ENCODE results near the gene ENDOD1. TPM values are rescaled to one million over a fixed set of nuclear protein-coding genes. Genes with fewer than 3 reads are reported as not detected.
"Not testable (repeated sequence)": the region's sequence is repeated elsewhere in the genome, so short reads cannot be mapped to it uniquely, and the experiment has no call there.

The ENDOD1 gene
- total RNA-seq, 1 experiment from 2014 or later: 4.3 TPM

GRCh38 chr11:95128602-95129001 lies 39.0 kb downstream of the ENDOD1 start:
- DNase-seq (ENCODE audit: low read depth in 1 of 2, low spot score in 2 of 2): no peak
- H3K36me3 ChIP-seq: no peaks in the 10 kb centered on the region
- no peak overlapping the region for H3K4me3 ChIP-seq
- H3K4me1 ChIP-seq (replicated peaks): no peaks in the 10 kb centered on the region
- no peaks in the 10 kb centered on the region for H3K9me3 ChIP-seq (replicated peaks)
- H3K27ac ChIP-seq: no peak overlapping the region
- H3K27me3 ChIP-seq (replicated peaks): no peaks in the 10 kb centered on the region

GRCh38 chr11:95132956-95133355 lies 43.3 kb downstream of the ENDOD1 start:
- H3K27ac ChIP-seq: no peak overlapping the region
- no peaks in the 10 kb centered on the region for H3K9me3 ChIP-seq (replicated peaks)
- no peaks in the 10 kb centered on the region for H3K4me1 ChIP-seq (replicated peaks)
- no peak overlapping the region for H3K4me3 ChIP-seq
- no peaks in the 10 kb centered on the region for H3K27me3 ChIP-seq (replicated peaks)
- no peak for DNase-seq (ENCODE audit: low read depth in 1 of 2, low spot score in 2 of 2)
- H3K36me3 ChIP-seq: no peaks in the 10 kb centered on the region

GRCh38 chr11:95134491-95134890 lies 44.8 kb downstream of the ENDOD1 start:
- no peaks in the 10 kb centered on the region for H3K9me3 ChIP-seq (replicated peaks)
- DNase-seq (ENCODE audit: low read depth in 1 of 2, low spot score in 2 of 2): no peak
- H3K4me1 ChIP-seq (replicated peaks): no peaks in the 10 kb centered on the region
- no peaks in the 10 kb centered on the region for H3K36me3 ChIP-seq
- H3K27me3 ChIP-seq (replicated peaks): no peaks in the 10 kb centered on the region
- H3K27ac ChIP-seq: no peak overlapping the region
- H3K4me3 ChIP-seq: no peak overlapping the region

GRCh38 chr11:95135155-95135554 lies 45.5 kb downstream of the ENDOD1 start:
- H3K9me3 ChIP-seq (replicated peaks): no peaks in the 10 kb centered on the region
- no peaks in the 10 kb centered on the region for H3K36me3 ChIP-seq
- no peaks in the 10 kb centered on the region for H3K4me1 ChIP-seq (replicated peaks)
- H3K27me3 ChIP-seq (replicated peaks): no peaks in the 10 kb centered on the region
- no peak for DNase-seq (ENCODE audit: low read depth in 1 of 2, low spot score in 2 of 2)
- H3K27ac ChIP-seq: no peak overlapping the region
- H3K4me3 ChIP-seq: no peak overlapping the region

DNA sequence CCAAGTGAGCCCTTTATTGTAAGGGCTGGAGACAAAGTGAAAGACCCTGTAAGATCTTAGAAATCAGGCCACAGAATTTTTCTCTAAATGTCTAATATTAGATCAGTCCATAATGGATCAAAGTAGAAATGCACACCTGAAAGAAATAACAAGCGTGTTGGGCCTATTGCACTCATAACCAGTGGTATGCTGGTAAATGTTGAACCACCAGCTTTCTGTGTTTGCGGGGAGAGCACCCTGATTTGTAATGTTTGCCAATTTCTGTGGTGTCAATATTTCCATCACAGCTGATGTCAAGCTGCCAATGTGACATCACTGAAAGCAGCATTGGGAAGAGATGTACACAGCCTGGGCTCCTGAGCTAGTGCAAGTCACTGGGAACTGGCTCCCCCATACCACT lies 46.2 kb downstream of the ENDOD1 start:
- Histone ChIP-seq H3K27ac (no peak overlapping the region), H3K36me3 (no peaks in the 10 kb centered on the region), H3K4me3 (no peak overlapping the region), H3K4me1 (replicated peaks) (no peaks in the 10 kb centered on the region), H3K9me3 (replicated peaks) (no peaks in the 10 kb centered on the region), H3K27me3 (replicated peaks) (no peaks in the 10 kb centered on the region)
- DNase-seq (ENCODE audit: low read depth in 1 of 2, low spot score in 2 of 2): no peak

- DNase-seq (ENCODE audit: low read depth in 1 of 2, low spot score in 2 of 2): not testable (repeated sequence)
Measured at GRCh38 chr11:95136747-95137146, 47.1 kb downstream of the ENDOD1 start.

DNA sequence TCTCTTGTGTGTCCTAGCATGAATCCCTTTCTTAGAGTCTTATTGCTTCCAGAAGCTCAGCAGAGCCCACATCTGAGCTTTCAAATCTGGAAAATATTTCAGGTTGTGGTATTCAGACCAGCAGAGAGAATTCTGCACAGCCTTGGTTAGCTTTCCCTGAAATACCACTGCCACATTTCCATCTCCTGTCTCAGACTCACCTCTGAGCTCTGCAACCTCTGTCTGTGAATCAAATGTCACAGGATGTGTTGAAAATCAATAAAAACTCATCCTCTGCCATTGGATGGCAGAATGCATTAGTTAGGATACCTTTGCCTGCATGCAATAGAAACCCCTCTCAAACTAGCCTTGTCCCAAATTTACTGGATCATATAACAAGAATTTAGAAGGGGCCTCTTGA lies 47.7 kb downstream of the ENDOD1 start:
- no peaks in the 10 kb centered on the region for H3K4me1 ChIP-seq (replicated peaks)
- no peak overlapping the region for H3K4me3 ChIP-seq
- H3K9me3 ChIP-seq (replicated peaks): no peaks in the 10 kb centered on the region
- H3K36me3 ChIP-seq: no peaks in the 10 kb centered on the region
- no peak overlapping the region for H3K27ac ChIP-seq
- no peak for DNase-seq (ENCODE audit: low read depth in 1 of 2, low spot score in 2 of 2)
- no peaks in the 10 kb centered on the region for H3K27me3 ChIP-seq (replicated peaks)

More at GRCh38 chr11:95136747-95137146, 47.1 kb downstream of the ENDOD1 start:
- H3K4me3 ChIP-seq; H3K27me3 ChIP-seq (replicated peaks); H3K4me1 ChIP-seq (replicated peaks); H3K36me3 ChIP-seq; H3K27ac ChIP-seq; H3K9me3 ChIP-seq (replicated peaks): not testable (repeated sequence)

GRCh38 chr11:95138448-95138847 lies 48.8 kb downstream of the ENDOD1 start:
- H3K27me3 ChIP-seq (replicated peaks): no peaks in the 10 kb centered on the region
- H3K27ac ChIP-seq: no peak overlapping the region
- H3K36me3 ChIP-seq: no peaks in the 10 kb centered on the region
- no peaks in the 10 kb centered on the region for H3K9me3 ChIP-seq (replicated peaks)
- no peak overlapping the region for H3K4me3 ChIP-seq
- no peak for DNase-seq (ENCODE audit: low read depth in 1 of 2, low spot score in 2 of 2)
- no peaks in the 10 kb centered on the region for H3K4me1 ChIP-seq (replicated peaks)

- Histone ChIP-seq H3K27me3 (replicated peaks) (no peaks in the 10 kb centered on the region), H3K27ac (no peak overlapping the region), H3K4me3 (no peak overlapping the region), H3K36me3 (no peaks in the 10 kb centered on the region), H3K4me1 (replicated peaks) (no peaks in the 10 kb centered on the region), H3K9me3 (replicated peaks) (no peaks in the 10 kb centered on the region)
- no peak for DNase-seq (ENCODE audit: low read depth in 1 of 2, low spot score in 2 of 2)
Measured at GRCh38 chr11:95140397-95141033, 50.9 kb downstream of the ENDOD1 start.

DNA sequence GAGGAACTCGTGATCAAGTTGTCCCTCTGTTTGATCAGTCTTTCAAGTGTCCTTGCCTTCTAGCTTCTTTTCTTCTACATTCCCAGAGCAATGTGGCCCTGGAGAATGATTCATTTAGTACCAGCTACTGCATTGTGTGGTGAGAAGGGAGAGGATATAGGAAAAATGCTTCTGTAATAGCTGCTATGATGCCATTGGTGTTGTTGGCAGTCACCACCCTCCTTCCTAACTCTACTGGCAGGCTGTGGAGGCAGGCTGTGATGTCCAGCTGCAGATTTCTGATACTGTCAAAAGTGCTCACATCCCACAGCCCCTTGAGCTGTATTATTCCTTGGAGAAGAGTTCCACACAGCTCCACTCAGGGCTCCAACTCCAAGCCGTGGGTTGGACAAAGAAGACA lies 52.8 kb downstream of the ENDOD1 start:
- Histone ChIP-seq H3K36me3 (no peaks in the 10 kb centered on the region), H3K27ac (no peak overlapping the region), H3K9me3 (replicated peaks) (no peaks in the 10 kb centered on the region), H3K27me3 (replicated peaks) (no peaks in the 10 kb centered on the region), H3K4me1 (replicated peaks) (no peaks in the 10 kb centered on the region), H3K4me3 (no peak overlapping the region)
- DNase-seq (ENCODE audit: low read depth in 1 of 2, low spot score in 2 of 2): no peak

DNA sequence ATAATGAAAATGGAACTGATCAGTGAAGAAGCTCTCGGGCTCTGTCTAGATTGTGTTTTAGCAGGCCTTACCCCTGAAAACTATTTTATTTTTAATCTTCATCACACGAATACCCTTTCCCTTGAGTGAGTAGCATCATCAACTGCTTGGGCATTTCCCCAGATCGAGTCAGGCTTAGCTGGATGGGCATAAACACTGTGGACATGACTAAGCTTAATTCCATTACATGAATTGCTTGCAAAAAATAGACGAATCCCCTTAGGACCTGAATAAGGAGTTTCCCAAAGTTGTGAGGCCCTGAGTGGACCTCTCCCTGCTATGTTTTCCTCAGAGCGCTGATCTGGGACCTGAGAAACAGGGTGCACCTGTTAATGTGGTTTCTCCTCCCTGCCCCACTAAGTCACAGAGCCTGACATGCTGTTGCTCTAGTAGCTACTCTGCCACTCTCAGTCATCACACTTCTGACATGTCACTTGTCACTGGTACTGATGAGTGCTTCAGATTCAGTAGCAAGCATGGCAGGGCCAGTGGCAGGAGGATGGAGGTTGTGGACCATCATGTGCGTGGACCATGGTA lies 53.5 kb downstream of the ENDOD1 start:
- H3K9me3 ChIP-seq (replicated peaks): no peaks in the 10 kb centered on the region
- H3K4me3 ChIP-seq: no peak overlapping the region
- H3K27ac ChIP-seq: no peak overlapping the region
- H3K27me3 ChIP-seq (replicated peaks): no peaks in the 10 kb centered on the region
- H3K36me3 ChIP-seq: no peaks in the 10 kb centered on the region
- no peaks in the 10 kb centered on the region for H3K4me1 ChIP-seq (replicated peaks)
- no peak for DNase-seq (ENCODE audit: low read depth in 1 of 2, low spot score in 2 of 2)

- H3K4me1 ChIP-seq (replicated peaks): no peaks in the 10 kb centered on the region
- H3K27me3 ChIP-seq (replicated peaks): no peaks in the 10 kb centered on the region
- no peak overlapping the region for H3K27ac ChIP-seq
- H3K4me3 ChIP-seq: no peak overlapping the region
- H3K9me3 ChIP-seq (replicated peaks): no peaks in the 10 kb centered on the region
- DNase-seq (ENCODE audit: low read depth in 1 of 2, low spot score in 2 of 2): no peak
- H3K36me3 ChIP-seq: no peaks in the 10 kb centered on the region
Measured at GRCh38 chr11:95144313-95145235, 54.9 kb downstream of the ENDOD1 start.

GRCh38 chr11:95145430-95146060 lies 55.9 kb downstream of the ENDOD1 start:
- Histone ChIP-seq H3K27ac (no peak overlapping the region), H3K36me3 (no peaks in the 10 kb centered on the region), H3K9me3 (replicated peaks) (no peaks in the 10 kb centered on the region), H3K27me3 (replicated peaks) (no peaks in the 10 kb centered on the region), H3K4me3 (no peak overlapping the region), H3K4me1 (replicated peaks) (no peaks in the 10 kb centered on the region)
- no peak for DNase-seq (ENCODE audit: low read depth in 1 of 2, low spot score in 2 of 2)

Data from SJSA1 (cell line).